CD4-positive, alpha-beta memory T cell (primary cell): ENCODE data around the gene ABCA8. TPM values are rescaled to one million over a fixed set of nuclear protein-coding genes. Genes with fewer than 3 reads are reported as not detected.
"Not testable (repeated sequence)": the region's sequence is repeated elsewhere in the genome, so short reads cannot be mapped to it uniquely, and the experiment has no call there.

Experiments used
- CTCF ChIA-PET: fragments of 350-600 bp; sonication (Branson Sonifier 250); formaldehyde crosslinking; loops from one replicate; lab custom pipeline; 2021; ENCODE audit warnings: inconsistent platforms; ENCODE audit not compliant: partially characterized antibody; lab: Charles Lee
- POLR2A ChIA-PET: fragments of 350-600 bp; sonication (Branson Sonifier 250); formaldehyde crosslinking; loops from one replicate; lab custom pipeline; 2021; ENCODE audit not compliant: partially characterized antibody; lab: Charles Lee
- DNase-seq, 5 donors: peaks; one replicate each; pipeline versions ENCODE4 v3.0.0 to v3.0.0-alpha.2; 2020 to 2022; ENCODE audit warnings: mixed read lengths in 1 of 5
- H3K27ac ChIP-seq: one replicate; pipeline ENCODE4 v1.7.0; 2013; ENCODE audit warnings: low read depth, low read length
- H3K27me3 ChIP-seq: 2 replicates; pipeline ENCODE4 v1.7.0; 2013; ENCODE audit warnings: mild to moderate bottlenecking, low read length, moderate library complexity; ENCODE audit not compliant: insufficient read depth
- H3K36me3 ChIP-seq: 2 replicates; pipeline ENCODE4 v1.7.0; 2013; ENCODE audit warnings: mild to moderate bottlenecking, low read length, moderate library complexity; ENCODE audit not compliant: insufficient read depth
- H3K4me1 ChIP-seq: 2 replicates; pipeline ENCODE4 v1.7.0; 2013; ENCODE audit warnings: mild to moderate bottlenecking, low read length, moderate library complexity; ENCODE audit not compliant: insufficient read depth
- H3K4me3 ChIP-seq, 2 donors: one replicate each; pipeline ENCODE4 v1.7.0; 2013; ENCODE audit warnings: low read length in 2 of 2, mild to moderate bottlenecking in 1 of 2
- H3K9me3 ChIP-seq, 2 donors: one replicate each; pipeline ENCODE4 v1.7.0; 2013; ENCODE audit warnings: low read length in 2 of 2, control low read depth in 1 of 2; ENCODE audit not compliant: control insufficient read depth in 1 of 2
- H3K27ac Mint-ChIP-seq, 7 donors: one replicate each; pipeline ENCODE4 v1.8.0; 2020 to 2021; ENCODE audit warnings: mixed read lengths in 7 of 7, mild to moderate bottlenecking in 6 of 7, inconsistent platforms in 3 of 7, moderate library complexity in 3 of 7
- H3K27me3 Mint-ChIP-seq, 2 donors: one replicate each; pipeline ENCODE4 v1.8.0; 2020 to 2021; ENCODE audit warnings: mixed read lengths in 2 of 2
- H3K36me3 Mint-ChIP-seq, 2 donors: one replicate each; pipeline ENCODE4 v1.8.0; 2020 to 2021; ENCODE audit warnings: mixed read lengths in 2 of 2, inconsistent platforms in 1 of 2, mild to moderate bottlenecking in 1 of 2
- H3K4me1 Mint-ChIP-seq, 4 donors: one replicate each; pipeline ENCODE4 v1.8.0; 2020 to 2021; ENCODE audit warnings: mixed read lengths in 4 of 4, mild to moderate bottlenecking in 1 of 4
- H3K4me3 Mint-ChIP-seq, 8 donors: one replicate each; pipeline ENCODE4 v1.8.0; 2020 to 2021; ENCODE audit warnings: mixed read lengths in 8 of 8, mild to moderate bottlenecking in 7 of 8, moderate library complexity in 6 of 8, inconsistent platforms in 3 of 8
- H3K9me3 Mint-ChIP-seq, 8 donors: one replicate each; pipeline ENCODE4 v1.8.0; 2020 to 2021; ENCODE audit warnings: mixed read lengths in 8 of 8, mild to moderate bottlenecking in 5 of 8, inconsistent platforms in 3 of 8, moderate library complexity in 1 of 8
- intact Hi-C: fragments of 100-400 bp; cut with micrococcal nuclease; formaldehyde crosslinking; loops from one replicate; pipeline ENCODE4 v1.15.1; 2023
- polyA plus RNA-seq, 2 donors: library from polyadenylated mRNA; unstranded; fragments of 300-500 nt; fragmentation: Illumina TruSeq; gene quantifications; one replicate each; pipeline ENCODE4 v1.2.3, GENCODE V29; 2021
- total RNA-seq, 2 experiments: library from RNA; stranded (reverse); gene quantifications; one replicate each; pipeline ENCODE4 v1.2.3, GENCODE V29; 2021

ABCA8 gene
- total and polyA plus RNA-seq, 4 experiments from 2014 or later: not detected

DNA sequence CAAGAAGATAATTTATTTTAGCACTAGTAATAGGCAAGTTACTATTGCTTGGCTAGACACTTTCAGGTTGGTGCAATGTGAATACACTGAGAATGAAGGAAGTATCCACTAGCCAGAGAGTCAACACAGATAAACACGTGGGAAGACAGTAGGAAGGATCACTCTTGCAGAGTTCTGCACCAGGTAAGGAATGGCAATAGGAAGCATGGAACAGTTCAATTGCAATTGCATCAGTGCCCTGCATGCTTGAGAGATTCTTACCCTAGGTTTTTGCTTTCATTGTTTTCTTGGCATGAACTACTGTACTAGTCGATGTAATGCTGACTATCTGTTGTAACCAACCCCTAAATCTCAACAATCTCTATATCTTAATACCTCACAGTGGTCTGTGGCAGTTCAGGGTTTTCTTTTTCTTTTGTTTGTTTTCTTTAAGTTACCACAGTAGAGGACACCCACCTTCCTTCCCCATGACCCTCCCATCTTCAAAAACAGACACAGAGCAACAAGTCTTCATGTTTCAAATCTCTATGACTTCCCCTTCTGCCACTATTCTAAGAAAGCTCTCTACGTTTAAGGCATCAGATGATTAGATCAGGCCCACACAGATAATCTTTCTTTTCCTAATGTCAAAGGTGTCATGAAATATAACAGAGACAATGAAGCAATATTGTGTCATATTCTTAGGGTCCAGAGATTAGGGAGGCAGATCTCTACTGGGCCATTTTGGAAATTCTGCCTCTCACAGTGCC, 18.1 kb upstream of the ABCA8 start:
- ChIA-PET POLR2A (no interaction called here), CTCF (no interaction called here)
- Histone ChIP-seq H3K9me3 (no peaks in the 10 kb centered on the region), H3K27ac (no peak overlapping the region), H3K27me3 (no peaks in the 10 kb centered on the region), H3K4me3 (no peak overlapping the region), H3K36me3 (no peaks in the 10 kb centered on the region), H3K4me1 (no peaks in the 10 kb centered on the region)
- intact Hi-C loops: no loop called here
- Mint-ChIP-seq H3K4me3 (no peak overlapping the region), H3K27me3 (peaks cover 7 to 11% of the 10 kb centered on the region in 2 donors), H3K36me3 (no peaks in the 10 kb centered on the region), H3K9me3 (peaks cover 0 to 6% (median 0%) of the 10 kb centered on the region in 8 donors), H3K4me1 (no peaks in the 10 kb centered on the region), H3K27ac (no peak overlapping the region)
- DNase-seq: no peak

DNA sequence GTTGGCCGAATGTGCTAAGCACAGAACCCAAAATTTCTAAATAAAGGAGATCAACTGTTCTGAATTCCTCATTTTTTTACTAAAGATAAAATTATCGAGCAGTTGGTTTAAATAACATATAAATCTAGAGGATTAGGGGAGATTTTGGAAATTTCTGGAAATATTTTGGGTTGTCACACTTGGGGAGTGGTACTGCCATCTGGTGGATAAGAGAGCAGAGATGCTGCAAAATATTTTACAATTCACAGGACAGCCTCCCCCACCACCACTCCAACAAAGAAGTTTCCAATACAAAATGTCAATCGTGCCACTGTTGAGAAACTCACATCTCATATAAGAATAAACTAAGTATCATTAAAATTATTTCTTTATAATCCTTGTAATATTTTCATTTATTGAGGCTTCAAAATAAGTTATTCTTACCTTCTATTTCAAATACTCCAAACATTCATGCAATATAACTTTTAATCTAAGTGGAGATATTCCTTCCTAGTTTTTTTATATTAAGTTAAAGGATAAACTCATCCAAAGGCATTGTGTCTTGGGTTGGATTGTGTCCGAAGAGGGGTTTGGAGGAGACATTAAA, 17.0 kb upstream of the ABCA8 start:
- H3K36me3 ChIP-seq: no peaks in the 10 kb centered on the region
- no peak overlapping the region for H3K27ac ChIP-seq
- ChIA-PET POLR2A (no interaction called here), CTCF (no interaction called here)
- H3K4me1 Mint-ChIP-seq: no peaks in the 10 kb centered on the region
- peaks cover 0 to 5% (median under 1%) of the 10 kb centered on the region in 8 donors for H3K9me3 Mint-ChIP-seq
- H3K36me3 Mint-ChIP-seq: no peaks in the 10 kb centered on the region
- peaks cover 7 to 8% of the 10 kb centered on the region in 2 donors for H3K27me3 Mint-ChIP-seq
- no peaks in the 10 kb centered on the region for H3K9me3 ChIP-seq
- H3K27me3 ChIP-seq: no peaks in the 10 kb centered on the region
- no peaks in the 10 kb centered on the region for H3K4me1 ChIP-seq
- no peak for DNase-seq
- no peak overlapping the region for H3K27ac Mint-ChIP-seq
- no peak overlapping the region for H3K4me3 Mint-ChIP-seq
- no peak overlapping the region for H3K4me3 ChIP-seq
- intact Hi-C loops: no loop called here

DNA sequence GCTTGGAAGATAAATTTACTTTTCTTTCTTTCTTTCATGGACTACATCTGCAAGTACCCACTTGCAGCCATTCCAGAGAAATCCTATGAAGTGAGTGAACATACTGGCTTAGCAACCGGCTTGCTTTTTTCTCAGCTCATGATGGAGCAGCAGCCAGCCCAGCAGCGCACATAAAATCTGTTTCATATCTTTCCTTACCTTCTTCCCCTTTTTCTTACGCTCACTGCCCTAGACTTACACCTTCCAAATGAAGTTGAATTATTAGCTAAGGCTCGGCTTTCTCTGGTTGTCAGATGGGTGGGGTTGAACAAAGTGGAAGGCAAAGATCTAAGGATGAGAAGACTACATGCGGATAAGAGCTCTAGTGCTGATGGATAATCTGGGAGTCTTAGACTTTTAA, 13.9 kb upstream of the ABCA8 start:
- H3K4me1 ChIP-seq: no peaks in the 10 kb centered on the region
- intact Hi-C loops: no loop called here
- H3K36me3 Mint-ChIP-seq: no peaks in the 10 kb centered on the region
- no peaks in the 10 kb centered on the region for H3K36me3 ChIP-seq
- no peaks in the 10 kb centered on the region for H3K27me3 ChIP-seq
- H3K4me1 Mint-ChIP-seq: no peaks in the 10 kb centered on the region
- no peak overlapping the region for H3K4me3 Mint-ChIP-seq
- peaks cover 2 to 5% of the 10 kb centered on the region in 2 donors for H3K27me3 Mint-ChIP-seq
- no peak overlapping the region for H3K27ac ChIP-seq
- no peak for DNase-seq
- no peak overlapping the region for H3K4me3 ChIP-seq
- H3K9me3 ChIP-seq: no peaks in the 10 kb centered on the region
- no peak overlapping the region for H3K27ac Mint-ChIP-seq
- peaks cover 0 to 3% (median 0%) of the 10 kb centered on the region in 8 donors for H3K9me3 Mint-ChIP-seq
- ChIA-PET POLR2A (no interaction called here), CTCF (no interaction called here)

DNA sequence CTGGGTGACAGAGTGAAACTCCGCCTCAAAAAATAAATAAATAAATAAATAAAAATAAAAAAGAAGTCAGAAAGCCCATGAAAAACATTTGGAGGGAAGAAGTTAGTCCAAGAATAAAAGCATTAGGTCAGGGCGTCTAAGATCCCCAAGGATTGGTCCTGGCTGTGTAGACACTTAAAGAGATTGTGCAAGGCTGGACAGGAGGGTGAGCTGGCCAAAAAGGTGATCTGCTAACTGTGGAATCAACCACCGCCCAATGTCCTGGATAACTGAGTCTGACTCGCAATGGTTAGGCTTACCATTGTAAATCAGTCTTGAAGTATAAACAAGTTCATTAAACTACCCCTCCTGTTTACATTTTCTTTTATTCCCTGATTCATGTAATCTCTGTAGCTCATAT, 8.8 kb upstream of the ABCA8 start:
- Histone ChIP-seq H3K4me1 (no peaks in the 10 kb centered on the region), H3K4me3 (no peak overlapping the region), H3K36me3 (no peaks in the 10 kb centered on the region), H3K27ac (no peak overlapping the region), H3K9me3 (no peaks in the 10 kb centered on the region), H3K27me3 (no peaks in the 10 kb centered on the region)
- ChIA-PET POLR2A (no interaction called here), CTCF (no interaction called here)
- Mint-ChIP-seq H3K27me3 (no peaks in the 10 kb centered on the region), H3K27ac (no peak overlapping the region), H3K36me3 (no peaks in the 10 kb centered on the region), H3K4me1 (no peaks in the 10 kb centered on the region), H3K4me3 (no peak overlapping the region), H3K9me3 (peaks cover 0 to 5% (median under 1%) of the 10 kb centered on the region in 8 donors)
- intact Hi-C loops: no loop called here
- DNase-seq: no peak

DNA sequence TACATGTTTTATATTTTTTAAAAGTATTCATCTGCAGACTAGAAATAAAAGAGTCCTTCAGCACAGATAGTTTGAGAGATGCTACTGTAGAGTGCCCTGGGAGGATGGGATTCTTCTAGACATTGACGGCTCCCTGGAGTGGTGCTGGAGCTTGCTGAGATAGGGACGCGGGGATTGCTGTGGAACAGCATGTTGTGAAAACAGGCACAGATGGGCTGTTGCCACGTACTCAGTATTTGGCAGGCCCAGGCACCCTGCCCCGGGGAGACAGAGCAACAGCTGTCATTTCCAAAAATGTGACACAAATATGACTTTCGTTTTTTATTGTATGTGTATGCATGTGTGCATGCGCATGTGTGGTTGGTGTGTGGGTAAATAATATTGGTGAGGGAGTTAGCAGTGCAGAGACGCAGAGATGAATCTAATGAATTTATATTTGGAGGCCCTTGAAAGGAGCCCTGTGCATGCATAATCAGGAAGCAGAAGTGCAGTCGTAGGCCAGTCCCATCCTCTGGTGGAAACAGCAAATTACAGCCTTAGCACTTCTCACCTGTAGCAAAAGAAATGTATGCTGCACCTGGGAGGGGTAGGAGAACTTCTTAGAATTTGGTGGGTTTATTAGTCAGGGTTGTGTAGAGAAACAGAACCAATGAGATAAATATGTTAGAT, 6.2 kb upstream of the ABCA8 start:
- H3K9me3 Mint-ChIP-seq: peaks cover 0 to 5% (median 0%) of the 10 kb centered on the region in 8 donors
- no peak overlapping the region for H3K27ac Mint-ChIP-seq
- intact Hi-C loops: no loop called here
- Histone ChIP-seq H3K4me1 (no peaks in the 10 kb centered on the region), H3K27me3 (no peaks in the 10 kb centered on the region), H3K4me3 (no peak overlapping the region), H3K36me3 (no peaks in the 10 kb centered on the region), H3K27ac (no peak overlapping the region), H3K9me3 (no peaks in the 10 kb centered on the region)
- ChIA-PET CTCF (no interaction called here), POLR2A (no interaction called here)
- H3K36me3 Mint-ChIP-seq: no peaks in the 10 kb centered on the region
- H3K4me1 Mint-ChIP-seq: no peaks in the 10 kb centered on the region
- no peaks in the 10 kb centered on the region for H3K27me3 Mint-ChIP-seq
- no peak overlapping the region for H3K4me3 Mint-ChIP-seq
- DNase-seq: no peak

DNA sequence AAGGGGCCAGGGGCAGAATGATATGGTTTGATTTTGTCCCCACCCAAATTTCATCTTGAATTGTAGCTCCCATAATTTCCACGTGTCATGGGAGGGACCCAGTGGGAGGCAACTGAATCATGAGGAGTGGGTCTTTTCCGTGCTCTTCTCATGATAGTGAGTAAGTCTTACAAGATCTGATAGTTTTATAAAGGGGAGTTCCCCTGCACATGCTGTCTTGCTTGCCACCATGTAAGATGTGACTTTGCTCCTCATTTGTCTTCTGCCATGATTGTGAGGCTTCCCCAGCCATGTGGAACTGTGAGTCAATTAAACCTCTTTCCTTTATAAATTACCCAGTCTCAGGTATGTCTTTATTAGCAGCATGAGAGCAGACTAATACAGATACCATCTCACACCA, 3.9 kb upstream of the ABCA8 start:
- CTCF ChIA-PET, DNase-seq: not testable (repeated sequence)

DNA sequence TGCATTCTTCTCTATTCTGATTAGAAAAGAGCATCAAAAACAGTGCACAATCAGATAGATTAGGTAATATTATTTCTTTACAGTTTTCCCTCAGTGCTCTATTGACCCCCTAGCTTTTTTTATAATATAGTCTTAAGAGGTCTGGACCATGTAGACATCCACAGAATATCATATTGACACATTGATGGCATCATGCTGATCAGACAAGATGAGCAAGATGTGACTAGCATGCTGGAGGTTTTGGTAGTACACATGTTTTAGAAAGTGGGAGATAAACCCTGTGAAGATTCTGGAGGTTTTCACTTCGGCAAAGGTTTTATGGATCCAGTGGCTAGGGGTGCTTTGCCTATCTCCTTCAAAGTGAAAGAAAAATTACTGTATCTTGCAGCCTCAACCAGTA, 2.8 kb upstream of the ABCA8 start:
- Mint-ChIP-seq H3K27ac (no peak overlapping the region), H3K36me3 (no peaks in the 10 kb centered on the region), H3K4me1 (no peaks in the 10 kb centered on the region), H3K9me3 (peaks cover 0 to 2% (median 0%) of the 10 kb centered on the region in 8 donors), H3K27me3 (peaks cover 0 to 4% of the 10 kb centered on the region in 2 donors), H3K4me3 (no peak overlapping the region)
- ChIA-PET CTCF (no interaction called here), POLR2A (no interaction called here)
- H3K36me3 ChIP-seq: no peaks in the 10 kb centered on the region
- DNase-seq: no peak
- no peaks in the 10 kb centered on the region for H3K9me3 ChIP-seq
- no peak overlapping the region for H3K4me3 ChIP-seq
- intact Hi-C loops: no loop called here
- H3K27me3 ChIP-seq: no peaks in the 10 kb centered on the region
- no peaks in the 10 kb centered on the region for H3K4me1 ChIP-seq
- H3K27ac ChIP-seq: no peak overlapping the region

More for the DNA sequence above, 3.9 kb upstream of the ABCA8 start:
- H3K27ac ChIP-seq, H3K36me3 ChIP-seq, H3K4me1 ChIP-seq, intact Hi-C loops, H3K27me3 ChIP-seq, H3K27me3 Mint-ChIP-seq, H3K4me3 Mint-ChIP-seq, H3K4me1 Mint-ChIP-seq, POLR2A ChIA-PET, H3K9me3 Mint-ChIP-seq, H3K9me3 ChIP-seq, H3K36me3 Mint-ChIP-seq, H3K27ac Mint-ChIP-seq, H3K4me3 ChIP-seq: not testable (repeated sequence)
